IMR-90 (cell line): ENCODE measurements around the gene KRT76. TPM values are rescaled to one million over a fixed set of nuclear protein-coding genes. Genes with fewer than 3 reads are reported as not detected.

Source experiments
- BHLHE40 ChIP-seq: fragments of 150-350 bp; IDR thresholded peaks from 2 replicates; pipeline ENCODE4 v1.6.1; 2016; ENCODE audit warnings: mild to moderate bottlenecking, low read depth, low read length
- CEBPB ChIP-seq: IDR thresholded peaks from 2 replicates; pipeline ENCODE4 v1.6.1; 2012; ENCODE audit warnings: low read depth, low read length, improper control_type of control experiment
- FOS ChIP-seq: fragments of 150-350 bp; IDR thresholded peaks from 2 replicates; pipeline ENCODE4 v1.6.1; 2016; ENCODE audit warnings: low read depth, low read length
- MAFK ChIP-seq: IDR thresholded peaks from 2 replicates; pipeline ENCODE4 v1.6.1; 2012; ENCODE audit warnings: low read depth, low read length, improper control_type of control experiment
- MXI1 ChIP-seq: IDR thresholded peaks from 2 replicates; pipeline ENCODE4 v1.6.1; 2012; ENCODE audit warnings: low read depth, mild to moderate bottlenecking, low read length, moderate library complexity, borderline replicate concordance
- SMC3 ChIP-seq: fragments of 150-350 bp; IDR thresholded peaks from 2 replicates; pipeline ENCODE4 v1.6.1; 2016; ENCODE audit warnings: low read depth, mild to moderate bottlenecking, antibody characterized with exemption, low read length, moderate library complexity
- polyA plus RNA-seq, 3 experiments: library from polyadenylated mRNA; depleted of rRNA; stranded (reverse); fragments of >200 nt; gene quantifications; 2 replicates each; pipeline ENCODE4 v1.2.3, GENCODE V29; 2012; ENCODE audit warnings: low replicate concordance in 1 of 3
- total RNA-seq: library from RNA; depleted of rRNA; stranded (reverse); fragments of >200 nt; gene quantifications from 2 replicates; pipeline ENCODE4 v1.2.3, GENCODE V29; 2012

Gene KRT76
- total and polyA plus RNA-seq, 2 of the 4 experiments (the other 2 are of a cell fraction), result not detected

DNA sequence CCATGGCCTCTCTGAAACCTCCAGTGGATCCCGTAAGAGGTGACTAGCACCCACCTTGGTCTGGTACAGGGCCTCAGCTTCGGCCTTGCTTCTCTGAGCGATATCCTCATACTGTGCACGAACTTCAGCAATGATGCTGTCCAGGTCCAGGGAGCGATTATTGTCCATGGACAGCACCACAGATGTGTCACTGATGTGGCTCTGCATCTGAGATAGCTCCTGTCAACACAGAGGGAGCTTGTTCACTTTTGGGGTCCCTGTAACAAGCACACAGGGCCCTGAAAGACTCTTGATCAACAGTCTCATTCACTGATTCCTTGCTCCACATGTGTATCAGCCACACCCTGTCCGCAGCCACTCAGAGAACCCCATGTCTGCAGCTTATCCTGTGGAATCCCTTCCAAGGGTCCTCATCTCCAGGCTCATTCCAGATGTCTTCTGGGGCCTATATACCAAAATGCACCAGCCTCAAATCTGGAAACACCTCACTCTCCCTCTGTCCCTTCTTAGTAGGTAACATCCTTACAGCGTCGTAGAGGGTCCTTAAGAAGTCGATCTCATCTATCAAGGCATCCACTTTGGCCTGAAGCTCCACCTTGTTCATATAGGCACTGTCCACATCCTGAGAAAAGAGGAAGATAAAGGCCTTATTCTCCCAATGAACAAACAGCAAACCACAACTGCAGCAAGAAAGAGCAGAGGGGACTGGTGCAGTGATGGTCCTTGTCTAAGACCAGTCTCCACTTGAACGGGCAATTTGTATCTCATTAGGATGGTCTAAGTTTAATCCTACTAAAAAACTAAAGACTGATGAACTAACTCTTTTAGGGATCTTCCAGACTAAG lies 15.3 kb upstream of the KRT76 start (continued):
- TF ChIP-seq MXI1, result no peak
- no peak for TF ChIP-seq CEBPB
- no peak for TF ChIP-seq SMC3
- TF ChIP-seq MAFK, result no peak
- TF ChIP-seq BHLHE40, result no peak
- no peak for TF ChIP-seq FOS
